Measurements from ENCODE around the gene CDX1. TPM values are rescaled to one million over a fixed set of nuclear protein-coding genes. Genes with fewer than 3 reads are reported as not detected.
"Not testable (repeated sequence)": the region's sequence is repeated elsewhere in the genome, so short reads cannot be mapped to it uniquely, and the experiment has no call there.

Gene CDX1
- total RNA-seq, 1 experiment from 2014 or later, result not detected

- no peak for DNase-seq (ENCODE audit: extremely low read depth, low read depth)
Measured at GRCh38 chr5:150222906-150223305, 56.3 kb downstream of the CDX1 start.

GRCh38 chr5:150223474-150223873 is 56.9 kb downstream of the CDX1 start:
- no peak for DNase-seq (ENCODE audit: extremely low read depth, low read depth)

GRCh38 chr5:150224483-150225027 is 58.0 kb downstream of the CDX1 start:
- DNase-seq (ENCODE audit: extremely low read depth, low read depth), result no peak

- DNase-seq (ENCODE audit: extremely low read depth, low read depth), result no peak
Measured at GRCh38 chr5:150227036-150227435, 60.5 kb downstream of the CDX1 start.

- no peak for DNase-seq (ENCODE audit: extremely low read depth, low read depth)
Measured at GRCh38 chr5:150227606-150228273, 61.2 kb downstream of the CDX1 start.

GRCh38 chr5:150229571-150229970 is 63.0 kb downstream of the CDX1 start:
- no peak for DNase-seq (ENCODE audit: extremely low read depth, low read depth)

- DNase-seq (ENCODE audit: extremely low read depth, low read depth), result no peak
Measured at GRCh38 chr5:150230842-150231241, 64.3 kb downstream of the CDX1 start.

- not testable (repeated sequence) for DNase-seq (ENCODE audit: extremely low read depth, low read depth)
Measured at GRCh38 chr5:150233706-150234105, 67.1 kb downstream of the CDX1 start.

Other genes with a start within 250 kb of the CDX1 start
- gene PDE6A, start 222.0 kb upstream of the CDX1 start, total RNA-seq (2014; rRNA removed; shearing (Covaris generic)), result 0.02 TPM in 1 of 2 replicates, not detected in the other
- 25.6 and 29.5 TPM in 2 replicates for gene SLC26A2, start 206.0 kb upstream of the CDX1 start, total RNA-seq (2014; rRNA removed; shearing (Covaris generic))
- gene TIGD6, start 166.1 kb upstream of the CDX1 start, total RNA-seq (2014; rRNA removed; shearing (Covaris generic)), result 9.1 and 9.3 TPM in 2 replicates
- gene HMGXB3, start 166.0 kb upstream of the CDX1 start, total RNA-seq (2014; rRNA removed; shearing (Covaris generic)), result 33.7 and 36.4 TPM in 2 replicates
- gene CSF1R, start 80.2 kb upstream of the CDX1 start, total RNA-seq (2014; rRNA removed; shearing (Covaris generic)), result not detected in 2 replicates
- 1.7 and 2.4 TPM in 2 replicates for gene PDGFRB, start 10.9 kb upstream of the CDX1 start, total RNA-seq (2014; rRNA removed; shearing (Covaris generic))
- 1.6 TPM in 2 replicates for gene SLC6A7, start 23.3 kb downstream of the CDX1 start, total RNA-seq (2014; rRNA removed; shearing (Covaris generic))
- not detected in 2 replicates for gene CAMK2A, start 123.0 kb downstream of the CDX1 start, total RNA-seq (2014; rRNA removed; shearing (Covaris generic))
- gene ARSI, start 136.1 kb downstream of the CDX1 start, total RNA-seq (2014; rRNA removed; shearing (Covaris generic)), result 0.06 and 0.22 TPM in 2 replicates
- gene TCOF1, start 190.9 kb downstream of the CDX1 start, total RNA-seq (2014; rRNA removed; shearing (Covaris generic)), result 39.9 and 46.4 TPM in 2 replicates
- gene CD74, start 246.1 kb downstream of the CDX1 start, total RNA-seq (2014; rRNA removed; shearing (Covaris generic)), result not detected in 2 replicates